Breast epithelium (tissue), 3 donors: ENCODE data around the gene RCSD1.

Source experiments
- CTCF ChIP-seq, 3 donors: fragments of 450-650 bp; IDR thresholded peaks; one replicate each; pipeline ENCODE4 v1.5.1; 2016 to 2017; ENCODE audit warnings: antibody characterized with exemption in 3 of 3, mild to moderate bottlenecking in 3 of 3, moderate library complexity in 3 of 3
- POLR2A ChIP-seq: fragments of 450-650 bp; IDR thresholded peaks from one replicate; pipeline ENCODE4 v1.6.1; 2016; ENCODE audit warnings: antibody characterized with exemption, mild to moderate bottlenecking, moderate library complexity
- POLR2AphosphoS5 ChIP-seq, 3 donors: sonication (generic); formaldehyde crosslinking; IDR thresholded peaks; one replicate each; pipeline ENCODE4 v1.6.1; 2017; ENCODE audit warnings: antibody characterized with exemption in 3 of 3

- no peak for TF ChIP-seq CTCF (IDR thresholded peaks at IDR 0.05)
- no peak for TF ChIP-seq POLR2A
- TF ChIP-seq POLR2AphosphoS5 (IDR thresholded peaks at IDR 0.05) = no peak
These were observed 13.5 kb upstream of the RCSD1 start for GRCh38 chr1:167616521-167616920.
